ENCODE measurements around the gene PRIM1. TPM values are rescaled to one million over a fixed set of nuclear protein-coding genes. Genes with fewer than 3 reads are reported as not detected.
"Not testable (repeated sequence)": the region's sequence is repeated elsewhere in the genome, so short reads cannot be mapped to it uniquely, and the experiment has no call there.

PRIM1 gene
- total and polyA plus RNA-seq, 2 of the 4 experiments (the other 2 are of a cell fraction), result 8.6 to 12.0 TPM

DNA sequence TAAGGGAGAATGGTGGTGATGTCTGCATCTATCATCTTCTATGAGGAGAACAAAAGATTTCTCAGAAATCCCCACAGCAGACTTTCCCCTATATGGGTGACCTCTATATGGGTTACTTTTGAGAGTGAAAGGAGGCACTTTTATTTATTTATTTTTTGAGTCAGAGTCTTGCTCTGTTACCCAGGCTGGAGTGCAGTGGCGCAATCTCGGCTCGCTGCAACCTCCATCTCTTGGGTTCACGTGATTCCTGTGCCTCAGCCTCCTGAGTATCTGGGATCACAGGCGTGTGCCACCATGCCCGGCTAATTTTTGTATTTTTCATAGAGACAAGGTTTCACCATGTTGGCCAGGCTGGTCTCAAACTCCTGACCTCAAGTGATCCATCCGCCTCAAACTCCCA is 41.0 kb upstream of the PRIM1 start:
- DNase-seq; H2BK15ac ChIP-seq (ENCODE audit: low read depth, low read length); H3K4me1 ChIP-seq (ENCODE audit: control insufficient read depth, insufficient read depth, low read length); POLR2A ChIA-PET (ENCODE audit: unreplicated experiment); H3K9me3 ChIP-seq (ENCODE audit: control insufficient read depth, insufficient read depth, low read length); H2AFZ ChIP-seq (replicated peaks; ENCODE audit: low read length, poor library complexity); CTCF ChIA-PET; H3K36me3 ChIP-seq (ENCODE audit: control insufficient read depth, insufficient read depth, low read length); dilution Hi-C loops (cut with HindIII; ENCODE audit: low sequenced_read_pairs, unreplicated experiment); H2BK120ac ChIP-seq (ENCODE audit: low read depth, low read length); H3K27ac ChIP-seq (ENCODE audit: insufficient read depth, low read length); H3K9me1 ChIP-seq (ENCODE audit: insufficient read depth, low read length); H3K56ac ChIP-seq (ENCODE audit: extremely low read depth, insufficient read depth, low read length); H4K20me1 ChIP-seq (ENCODE audit: insufficient read depth, low read length); H3K4me3 ChIP-seq (ENCODE audit: insufficient read depth, low read depth, low read length); H4K91ac ChIP-seq (ENCODE audit: insufficient read depth, low read depth, low read length); H2BK20ac ChIP-seq (ENCODE audit: low read depth, low read length); H3K23ac ChIP-seq (ENCODE audit: low read depth, low read length); H3K18ac ChIP-seq (ENCODE audit: low read depth, low read length); H3K27me3 ChIP-seq (ENCODE audit: control insufficient read depth, insufficient read depth, low read length); H4K5ac ChIP-seq (ENCODE audit: low read depth, low read length); intact Hi-C loops (cut with micrococcal nuclease); H3K14ac ChIP-seq (replicated peaks; ENCODE audit: low read depth, low read length); H2AK5ac ChIP-seq (ENCODE audit: low read depth, low read length); H3K79me1 ChIP-seq (ENCODE audit: low read depth in 1 of 2, low read length in 2 of 2); in situ Hi-C loops (cut with MboI; ENCODE audit: low sequenced_read_pairs); BruUV-seq (replicated peaks); H2AK9ac ChIP-seq (replicated peaks; ENCODE audit: low read depth, low read length, poor library complexity); H4K8ac ChIP-seq (ENCODE audit: low read depth in 2 of 2, low read length in 2 of 2); H3K4me2 ChIP-seq (ENCODE audit: low read depth, low read length); H3K9ac ChIP-seq (ENCODE audit: low read depth, low read length); H2BK5ac ChIP-seq (ENCODE audit: low read depth, low read length, poor library complexity, severe bottlenecking); H3K4ac ChIP-seq (ENCODE audit: low read depth, low read length): not testable (repeated sequence)
- TF ChIP-seq CEBPB (IDR thresholded peaks at IDR 0.05; ENCODE audit: low read depth, low read length), result 0 out of 2 replicates have a peak, but pooled peaks have one; percentile 31
- ATAC-seq (ENCODE audit: low read depth), result peak; percentile 27; the same call in 1 of the 2 replicates
- 76% methylated on average over 6 of the region's 7 CpGs; no CpG with 5 or more reads in 1 of the 2 experiments for WGBS, 2 experiments (ENCODE audit: extremely low coverage in 2 of 2, insufficient read length in 1 of 2)

All from IMR-90 (cell line).